Spinal cord (tissue), 10 donors: ENCODE results near the gene STXBP5. TPM values are rescaled to one million over a fixed set of nuclear protein-coding genes. Genes with fewer than 3 reads are reported as not detected.

Source experiments
- DNase-seq, 6 donors: peaks; one replicate each; pipeline versions ENCODE4 v3.0.0 to v3.0.0-alpha.2; 2013 to 2015; ENCODE audit warnings: low spot score in 6 of 6, low read depth in 4 of 6
- H3K27ac ChIP-seq: one replicate; pipeline ENCODE4 v1.5.1; 2013; ENCODE audit warnings: low read depth, low read length, control low read depth
- H3K27me3 ChIP-seq: one replicate; pipeline ENCODE4 v1.6.1; 2013; ENCODE audit warnings: low read length; ENCODE audit not compliant: control insufficient read depth, insufficient read depth
- H3K36me3 ChIP-seq: one replicate; pipeline ENCODE4 v1.6.1; 2013; ENCODE audit warnings: low read length; ENCODE audit not compliant: control insufficient read depth, insufficient read depth
- H3K4me1 ChIP-seq: one replicate; pipeline ENCODE4 v1.6.1; 2013; ENCODE audit warnings: low read length; ENCODE audit not compliant: control insufficient read depth, insufficient read depth
- H3K4me3 ChIP-seq: one replicate; pipeline ENCODE4 v1.5.1; 2013; ENCODE audit warnings: low read depth, low read length, control low read depth
- H3K9me3 ChIP-seq: one replicate; pipeline ENCODE4 v1.6.1; 2013; ENCODE audit warnings: low read length; ENCODE audit not compliant: control insufficient read depth, insufficient read depth
- WGBS: methylation state at CpG from one replicate; pipeline ENCODE4 v1.1.5; 2013; ENCODE audit warnings: missing lambda C conversion rate; ENCODE audit not compliant: insufficient coverage; 5-methylcytosine and 5-hydroxymethylcytosine counted together
- polyA plus RNA-seq, 2 donors: library from polyadenylated mRNA; unstranded; fragments of 120-200 nt; gene quantifications; one replicate each; pipeline ENCODE4 v1.2.1, GENCODE V29; 2013; ENCODE audit not compliant: insufficient read length in 2 of 2
- total RNA-seq, 2 donors: library from RNA; depleted of rRNA in 1 of 2; stranded (reverse); fragments of 120-200 nt in 1 of 2; fragments of >200 nt in 1 of 2; gene quantifications; one replicate each; pipeline versions ENCODE4 v1.2.3 to v1.2.4, GENCODE V29; 2013 to 2014
- donor health status: healthy.

The STXBP5 gene
- total and polyA plus RNA-seq, 4 donors, result 20.4 to 63.2 (median 31.0) TPM

GRCh38 chr6:147161974-147162495, 42.2 kb upstream of the STXBP5 start:
- H3K4me1 ChIP-seq, result no peaks in the 10 kb centered on the region
- WGBS, result no CpG with 5 or more reads among the region's 4 CpGs

GRCh38 chr6:147164761-147165160, 39.5 kb upstream of the STXBP5 start:
- DNase-seq, result no peak
- no peaks in the 10 kb centered on the region for H3K9me3 ChIP-seq

More at GRCh38 chr6:147161974-147162495, 42.2 kb upstream of the STXBP5 start:
- Histone ChIP-seq H3K9me3 (no peaks in the 10 kb centered on the region), H3K4me3 (no peak overlapping the region), H3K27ac (no peak overlapping the region), H3K36me3 (no peaks in the 10 kb centered on the region), H3K27me3 (no peaks in the 10 kb centered on the region)
- no peak for DNase-seq

GRCh38 chr6:147166360-147166944, 37.8 kb upstream of the STXBP5 start:
- Histone ChIP-seq H3K4me1 (no peaks in the 10 kb centered on the region), H3K36me3 (no peaks in the 10 kb centered on the region), H3K4me3 (no peak overlapping the region), H3K27me3 (no peaks in the 10 kb centered on the region), H3K27ac (peak overlapping the region; percentile 8), H3K9me3 (no peaks in the 10 kb centered on the region)
- peak in 1 of 6 donors; percentile 13 for DNase-seq
- 45% methylated on average over 2 of the region's 2 CpGs for WGBS

More at GRCh38 chr6:147164761-147165160, 39.5 kb upstream of the STXBP5 start:
- H3K27me3 ChIP-seq, result no peaks in the 10 kb centered on the region
- H3K4me1 ChIP-seq, result no peaks in the 10 kb centered on the region
- H3K4me3 ChIP-seq, result no peak overlapping the region
- H3K36me3 ChIP-seq, result no peaks in the 10 kb centered on the region
- H3K27ac ChIP-seq, result no peak overlapping the region

GRCh38 chr6:147166992-147167391, 37.2 kb upstream of the STXBP5 start:
- Histone ChIP-seq H3K4me1 (no peaks in the 10 kb centered on the region), H3K9me3 (no peaks in the 10 kb centered on the region), H3K27me3 (no peaks in the 10 kb centered on the region), H3K4me3 (no peak overlapping the region), H3K27ac (no peak overlapping the region), H3K36me3 (no peaks in the 10 kb centered on the region)
- no peak for DNase-seq
- no CpG with 5 or more reads among the region's 1 CpG for WGBS

- H3K4me3 ChIP-seq, result no peak overlapping the region
- peak in 1 of 6 donors; percentile 4 for DNase-seq
- WGBS, result 80% methylated on average over 2 of the region's 4 CpGs
- H3K27me3 ChIP-seq, result no peaks in the 10 kb centered on the region
- no peaks in the 10 kb centered on the region for H3K9me3 ChIP-seq
- H3K27ac ChIP-seq, result no peak overlapping the region
- H3K4me1 ChIP-seq, result no peaks in the 10 kb centered on the region
- no peaks in the 10 kb centered on the region for H3K36me3 ChIP-seq
Observed at GRCh38 chr6:147167576-147168461, 36.4 kb upstream of the STXBP5 start.

- Histone ChIP-seq H3K4me3 (no peak overlapping the region), H3K36me3 (no peaks in the 10 kb centered on the region), H3K27me3 (no peaks in the 10 kb centered on the region), H3K9me3 (no peaks in the 10 kb centered on the region), H3K4me1 (no peaks in the 10 kb centered on the region), H3K27ac (no peak overlapping the region)
- whole genome bisulfite sequencing, result no CpG with 5 or more reads among the region's 1 CpG
- DNase-seq, result no peak
Observed at GRCh38 chr6:147169529-147169928, 34.7 kb upstream of the STXBP5 start.

GRCh38 chr6:147170269-147170668, 33.9 kb upstream of the STXBP5 start:
- Histone ChIP-seq H3K9me3 (no peaks in the 10 kb centered on the region), H3K4me1 (no peaks in the 10 kb centered on the region), H3K4me3 (no peak overlapping the region), H3K27ac (no peak overlapping the region), H3K36me3 (no peaks in the 10 kb centered on the region), H3K27me3 (no peaks in the 10 kb centered on the region)
- WGBS, result no CpG with 5 or more reads among the region's 1 CpG
- no peak for DNase-seq

GRCh38 chr6:147173140-147173539, 31.1 kb upstream of the STXBP5 start:
- no peaks in the 10 kb centered on the region for H3K9me3 ChIP-seq
- H3K4me1 ChIP-seq, result no peaks in the 10 kb centered on the region
- no peaks in the 10 kb centered on the region for H3K27me3 ChIP-seq
- no CpG with 5 or more reads among the region's 5 CpGs for WGBS
- no peak overlapping the region for H3K27ac ChIP-seq
- no peak overlapping the region for H3K4me3 ChIP-seq
- no peak for DNase-seq
- no peaks in the 10 kb centered on the region for H3K36me3 ChIP-seq

GRCh38 chr6:147173675-147174308, 30.4 kb upstream of the STXBP5 start:
- Histone ChIP-seq H3K9me3 (no peaks in the 10 kb centered on the region), H3K27me3 (no peaks in the 10 kb centered on the region), H3K4me1 (no peaks in the 10 kb centered on the region), H3K36me3 (no peaks in the 10 kb centered on the region), H3K27ac (no peak overlapping the region), H3K4me3 (no peak overlapping the region)
- DNase-seq, result peak in 1 of 6 donors; percentile 11
- no CpG with 5 or more reads among the region's 3 CpGs for WGBS
